ENCODE measurements around the gene XPA.
"Not testable (repeated sequence)": the region's sequence is repeated elsewhere in the genome, so short reads cannot be mapped to it uniquely, and the experiment has no call there.

The XPA gene

GRCh38 chr9:97696803-97697601, at the start of gene XPA:
Gene XPA, minus strand, starts transcription at chr9:97697340. Its CDS starts 48 bp downstream, at chr9:97697292.
- DNase-seq (ENCODE audit: low read depth) = peak; percentile 96

GRCh38 chr9:97744710-97745708, 47.9 kb upstream of the XPA start:
- no peak for DNase-seq (ENCODE audit: low read depth)

GRCh38 chr9:97744025-97744424, 46.9 kb upstream of the XPA start:
- DNase-seq (ENCODE audit: low read depth) = not testable (repeated sequence)

GRCh38 chr9:97742545-97742944, 45.4 kb upstream of the XPA start:
- DNase-seq (ENCODE audit: low read depth) = no peak

- DNase-seq (ENCODE audit: low read depth) = no peak
Observed at GRCh38 chr9:97741947-97742346, 44.8 kb upstream of the XPA start.

- DNase-seq (ENCODE audit: low read depth) = no peak
Observed at GRCh38 chr9:97740848-97741821, 44.0 kb upstream of the XPA start.

DNA sequence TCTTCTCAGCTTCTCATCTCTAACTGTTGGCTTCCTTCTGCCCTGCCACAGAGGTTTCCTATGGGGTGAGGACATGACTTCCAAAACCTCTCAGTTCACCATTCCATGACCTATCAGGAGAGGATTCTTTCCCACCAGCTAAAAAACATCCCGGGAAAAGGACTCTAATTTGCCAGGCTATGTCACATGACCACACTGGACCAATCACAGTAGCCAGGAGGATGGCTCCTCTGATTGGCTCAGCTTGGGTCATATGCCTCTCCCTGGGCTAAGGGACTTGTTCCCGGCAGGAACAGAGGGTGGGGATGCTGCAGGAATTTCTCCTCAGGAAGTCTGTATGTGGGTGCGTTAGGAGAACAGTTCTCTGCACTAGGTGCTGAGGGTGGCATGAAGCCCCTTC, 40.3 kb upstream of the XPA start:
- no peak for DNase-seq (ENCODE audit: low read depth)

- DNase-seq (ENCODE audit: low read depth) = no peak
Observed at GRCh38 chr9:97735070-97735600, 38.0 kb upstream of the XPA start.

DNA sequence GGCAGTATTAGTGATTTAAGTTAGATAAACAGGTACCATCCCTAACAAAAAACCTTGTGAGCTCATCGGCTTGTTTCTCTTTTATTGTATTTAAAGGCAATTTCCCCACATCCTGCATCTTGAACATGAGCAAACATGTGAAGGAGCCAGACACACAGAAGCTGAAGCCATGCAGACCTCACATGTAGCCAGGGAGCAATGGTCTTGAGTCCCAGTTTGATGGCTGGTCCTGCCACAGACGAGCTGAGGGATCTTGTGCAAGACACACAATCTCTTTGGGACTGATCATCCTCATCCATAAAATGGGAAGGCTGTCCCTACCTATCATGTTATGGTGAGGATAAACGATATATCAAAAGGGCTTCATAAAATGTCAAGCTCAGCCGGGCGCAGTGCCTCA, 29.6 kb upstream of the XPA start:
- no peak for DNase-seq (ENCODE audit: low read depth)

DNA sequence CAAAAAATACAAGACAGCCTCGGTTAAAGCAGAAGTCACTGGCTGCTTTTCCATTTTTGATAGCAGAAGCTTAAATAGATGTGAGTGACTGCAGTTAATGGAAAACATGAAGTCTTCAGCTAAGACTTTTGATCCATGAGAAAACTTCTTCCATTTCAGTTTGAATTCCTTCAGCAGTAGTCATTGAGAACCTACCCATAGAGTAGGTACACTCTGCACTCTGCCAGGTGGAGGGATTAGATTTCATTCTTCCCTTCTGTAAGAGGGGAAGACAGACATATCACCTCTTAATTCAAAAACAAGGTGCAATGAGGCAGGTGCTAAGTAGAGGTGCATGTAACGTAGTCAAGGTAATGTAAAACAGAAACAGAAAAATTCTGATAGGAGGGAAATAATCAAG, 26.7 kb upstream of the XPA start:
- no peak for DNase-seq (ENCODE audit: low read depth)

DNA sequence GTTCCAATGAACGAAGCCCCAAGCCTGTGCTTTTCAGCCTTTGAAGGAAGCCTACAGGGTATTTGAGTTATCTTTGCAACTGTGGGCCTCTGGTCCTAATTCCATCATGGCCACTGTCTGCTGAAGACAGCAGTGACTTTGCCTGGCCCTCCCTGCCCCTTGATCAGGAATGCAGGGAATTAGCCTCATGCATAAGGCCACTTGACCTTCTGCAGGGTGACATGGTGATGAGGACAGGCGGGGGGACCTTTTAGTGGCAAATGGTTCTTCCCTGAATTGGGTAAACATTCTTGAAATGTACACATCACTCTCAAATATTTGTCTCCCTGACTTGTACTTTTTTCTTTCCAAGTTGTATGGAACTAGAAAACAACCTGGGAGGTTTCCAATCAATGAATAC, 25.2 kb upstream of the XPA start:
- DNase-seq (ENCODE audit: low read depth) = no peak

DNA sequence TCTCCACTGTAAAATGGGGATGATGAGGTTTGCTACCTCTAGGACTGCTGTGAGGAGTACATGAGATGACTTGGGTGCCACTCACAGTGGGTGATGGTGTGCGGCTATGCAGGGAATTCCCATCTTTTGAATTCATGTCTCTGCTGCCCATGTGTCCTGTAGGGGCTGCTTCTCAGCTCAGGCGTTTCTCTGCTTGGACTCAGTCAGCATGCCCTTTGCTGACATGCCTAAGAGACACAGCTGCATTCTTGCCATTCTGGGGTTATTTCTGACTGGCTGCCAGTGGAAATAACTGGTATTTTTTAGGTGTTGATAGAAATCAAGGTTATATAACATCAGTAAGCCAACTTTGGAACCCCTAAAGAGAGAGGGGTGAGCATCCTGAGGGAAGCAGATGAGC, 24.3 kb upstream of the XPA start:
- DNase-seq (ENCODE audit: low read depth) = no peak

GRCh38 chr9:97717866-97718265, 20.7 kb upstream of the XPA start:
- no peak for DNase-seq (ENCODE audit: low read depth)

- no peak for DNase-seq (ENCODE audit: low read depth)
Observed at GRCh38 chr9:97714435-97714834, 17.3 kb upstream of the XPA start.

DNA sequence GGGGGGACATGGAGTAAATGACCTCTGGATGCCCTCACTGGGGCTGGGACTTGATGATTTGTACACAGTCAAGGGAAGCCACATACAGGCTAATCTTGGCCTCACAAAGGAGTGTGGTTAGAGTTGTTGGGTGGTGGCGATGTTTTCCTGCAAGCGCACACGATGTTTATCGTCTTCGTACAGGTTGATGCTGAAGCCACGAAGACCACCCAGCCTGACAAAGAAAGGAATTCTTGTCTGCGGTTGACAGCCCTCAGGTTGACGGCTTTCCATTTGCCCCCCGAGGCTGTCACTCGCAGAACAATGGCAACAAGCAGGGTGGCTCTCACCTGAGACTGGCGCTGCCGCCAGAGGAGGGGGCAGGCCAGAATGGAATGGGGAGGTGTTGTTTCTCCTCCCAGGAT, 14.1 kb upstream of the XPA start:
- DNase-seq (ENCODE audit: low read depth) = no peak

DNA sequence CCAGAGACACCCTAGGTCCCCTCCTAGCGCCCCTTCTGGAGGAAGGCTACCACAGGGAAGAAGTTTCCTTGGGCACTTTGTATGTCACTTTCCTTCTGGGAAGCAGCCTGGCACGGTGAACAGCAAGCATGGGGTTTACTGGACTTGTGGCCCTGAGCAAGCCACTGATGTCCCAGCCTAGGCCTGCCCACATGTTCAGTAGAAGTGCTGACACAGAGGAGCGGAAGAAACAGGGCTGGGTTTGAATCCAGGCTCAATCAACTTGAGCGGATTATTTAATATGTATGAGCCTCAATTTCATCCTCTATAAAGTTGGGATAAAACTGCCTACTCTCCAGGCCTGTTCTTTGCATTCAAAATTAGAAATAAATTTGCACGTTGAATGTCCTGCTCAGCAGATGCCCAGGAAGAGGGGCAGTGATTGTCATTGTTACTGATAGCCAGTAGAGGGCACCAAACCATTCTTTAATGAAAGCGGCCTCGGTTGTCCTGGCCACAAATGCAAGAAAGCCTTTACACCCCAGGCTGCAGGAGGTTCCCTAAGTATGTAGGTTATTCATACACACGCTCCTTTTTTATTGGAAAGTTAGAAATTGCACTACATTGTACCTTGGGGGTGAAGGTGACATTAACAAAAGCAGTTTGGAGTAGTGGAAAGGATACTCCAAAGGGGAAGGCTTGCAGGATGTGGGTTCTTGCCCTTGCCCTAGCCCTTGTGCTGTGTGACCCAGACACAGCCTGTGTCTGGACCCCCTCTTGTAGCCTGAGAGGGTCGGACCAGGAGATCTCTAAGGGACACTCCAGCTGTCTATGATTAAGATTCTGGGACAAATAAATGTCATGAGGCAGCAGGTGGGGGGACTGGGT, 13.4 kb upstream of the XPA start:
- no peak for DNase-seq (ENCODE audit: low read depth)

DNA sequence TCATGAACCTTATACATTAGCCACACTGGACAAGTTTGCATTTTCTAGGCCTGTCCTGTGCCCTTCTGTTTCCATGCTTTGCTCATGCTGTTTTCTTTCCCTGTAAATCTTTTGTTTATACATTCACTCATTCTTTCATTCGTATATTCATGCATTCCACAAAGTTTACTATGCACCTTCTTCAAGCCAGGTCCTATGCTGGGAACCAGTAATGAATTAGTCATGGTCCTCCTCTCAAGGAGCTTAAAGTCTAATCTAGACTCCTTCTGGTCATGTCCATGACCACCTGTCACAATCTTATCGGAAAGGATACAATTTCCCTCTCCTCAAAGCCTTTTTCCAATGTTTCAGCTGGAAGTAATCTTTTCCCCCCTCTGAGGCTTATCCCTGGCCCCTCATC, 9.1 kb upstream of the XPA start:
- DNase-seq (ENCODE audit: low read depth) = no peak

- no peak for DNase-seq (ENCODE audit: low read depth)
Observed at GRCh38 chr9:97705354-97705950, 8.3 kb upstream of the XPA start.

DNA sequence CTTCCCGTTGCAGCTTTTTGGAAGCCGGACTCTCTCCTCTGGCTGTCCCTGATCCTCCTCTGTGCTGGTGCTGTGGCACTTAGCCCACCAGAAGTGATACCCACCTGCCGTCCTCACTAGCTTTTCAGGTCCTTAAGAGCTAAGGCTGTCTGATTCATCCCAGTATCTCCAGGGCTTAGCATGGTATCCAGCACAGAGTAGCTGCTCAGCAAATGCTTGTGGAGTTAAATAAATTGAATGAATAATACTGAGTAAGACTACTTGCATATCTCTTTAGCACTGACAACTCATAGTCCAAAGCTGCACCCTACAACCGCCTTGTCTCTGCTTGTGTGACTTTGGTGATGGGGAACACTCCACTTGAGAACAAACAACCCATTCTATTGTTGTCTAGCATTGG, 7.7 kb upstream of the XPA start:
- DNase-seq (ENCODE audit: low read depth) = no peak

- no peak for DNase-seq (ENCODE audit: low read depth)
Observed at GRCh38 chr9:97704345-97704677, 7.2 kb upstream of the XPA start.

Data from stimulated activated CD8-positive, alpha-beta memory T cell treated with anti-CD3 and anti-CD28 coated beads, Interleukin-12 subunit alpha, Interleukin-12 subunit beta, amount 100 ng/mL, for 4 hours (primary cell).